Gastroesophageal sphincter (tissue), 3 donors: ENCODE measurements around the gene ARHGAP24.

Experiments
- POLR2A ChIP-seq, 2 donors: fragments of 450-650 bp; IDR thresholded peaks; one replicate each; pipeline ENCODE4 v1.6.1; 2017; ENCODE audit warnings: antibody characterized with exemption in 2 of 2, mild to moderate bottlenecking in 2 of 2, moderate library complexity in 1 of 2
- TF ChIP-seq, protein P1 (sequence below), 4 experiments: fragments of 200-600 bp in 2 of 4; fragments of 450-650 bp in 2 of 4; sonication (generic) in 1 of 4; IDR thresholded peaks; one replicate each; pipeline ENCODE4 v1.5.1; 2017 to 2019; ENCODE audit warnings: antibody characterized with exemption in 4 of 4, mild to moderate bottlenecking in 2 of 4, moderate library complexity in 2 of 4

DNA sequence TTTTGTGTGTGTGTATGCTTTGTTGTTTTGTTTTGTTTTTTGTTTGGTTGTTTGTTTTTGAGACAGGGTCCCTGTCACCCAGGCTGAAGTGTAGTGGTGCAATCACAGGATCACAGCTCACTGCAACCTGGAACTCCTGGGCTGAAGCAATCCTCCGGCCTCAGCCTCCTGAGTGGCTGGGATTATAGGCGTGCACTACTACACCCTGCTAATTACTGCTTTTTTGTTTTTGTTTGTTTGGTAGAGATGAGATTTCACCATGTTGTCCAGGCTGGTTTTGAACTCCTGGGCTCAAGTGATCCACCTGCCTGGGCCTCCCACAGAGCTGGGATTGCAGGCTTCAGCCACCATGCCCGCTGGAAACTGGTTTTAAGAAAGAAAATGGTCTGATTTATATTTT is 44.7 kb upstream of the ARHGAP24 start:
- TF ChIP-seq, protein P1, sequence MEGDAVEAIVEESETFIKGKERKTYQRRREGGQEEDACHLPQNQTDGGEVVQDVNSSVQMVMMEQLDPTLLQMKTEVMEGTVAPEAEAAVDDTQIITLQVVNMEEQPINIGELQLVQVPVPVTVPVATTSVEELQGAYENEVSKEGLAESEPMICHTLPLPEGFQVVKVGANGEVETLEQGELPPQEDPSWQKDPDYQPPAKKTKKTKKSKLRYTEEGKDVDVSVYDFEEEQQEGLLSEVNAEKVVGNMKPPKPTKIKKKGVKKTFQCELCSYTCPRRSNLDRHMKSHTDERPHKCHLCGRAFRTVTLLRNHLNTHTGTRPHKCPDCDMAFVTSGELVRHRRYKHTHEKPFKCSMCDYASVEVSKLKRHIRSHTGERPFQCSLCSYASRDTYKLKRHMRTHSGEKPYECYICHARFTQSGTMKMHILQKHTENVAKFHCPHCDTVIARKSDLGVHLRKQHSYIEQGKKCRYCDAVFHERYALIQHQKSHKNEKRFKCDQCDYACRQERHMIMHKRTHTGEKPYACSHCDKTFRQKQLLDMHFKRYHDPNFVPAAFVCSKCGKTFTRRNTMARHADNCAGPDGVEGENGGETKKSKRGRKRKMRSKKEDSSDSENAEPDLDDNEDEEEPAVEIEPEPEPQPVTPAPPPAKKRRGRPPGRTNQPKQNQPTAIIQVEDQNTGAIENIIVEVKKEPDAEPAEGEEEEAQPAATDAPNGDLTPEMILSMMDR (IDR thresholded peaks at IDR 0.05), result no peak
- no peak for TF ChIP-seq POLR2A (IDR thresholded peaks at IDR 0.05)
